Sigmoid colon (tissue), 7 donors: Measurements from ENCODE around the gene HIVEP2. TPM values are rescaled to one million over a fixed set of nuclear protein-coding genes. Genes with fewer than 3 reads are reported as not detected.

Experiments
- DNase-seq: peaks from one replicate; pipeline ENCODE4 v3.0.0-alpha.2; 2019
- H3K27ac ChIP-seq, 4 donors: fragments of 200-600 bp; sonication (generic); one replicate each; pipeline ENCODE4 v1.5.1; 2016 to 2019; ENCODE audit warnings: mild to moderate bottlenecking in 1 of 4
- H3K27me3 ChIP-seq, 3 donors: fragments of 200-600 bp; sonication (generic); one replicate each; pipeline ENCODE4 v1.5.1; 2019; ENCODE audit warnings: mild to moderate bottlenecking in 1 of 3
- H3K36me3 ChIP-seq, 4 donors: fragments of 200-600 bp; sonication (generic); one replicate each; pipeline ENCODE4 v1.5.1; 2016 to 2019
- H3K4me1 ChIP-seq, 4 donors: fragments of 200-600 bp; sonication (generic); one replicate each; pipeline ENCODE4 v1.5.1; 2017 to 2019
- H3K4me3 ChIP-seq, 4 donors: fragments of 200-600 bp; sonication (generic); one replicate each; pipeline ENCODE4 v1.5.1; 2017 to 2019; ENCODE audit warnings: mild to moderate bottlenecking in 2 of 4, moderate library complexity in 1 of 4
- H3K9me3 ChIP-seq, 4 donors: fragments of 200-600 bp in 3 of 4; sonication (generic) in 3 of 4; one replicate each; pipeline versions ENCODE4 v1.5.1 to v1.6.1; 2013 to 2019
- CTCF ChIP-seq, 4 experiments: fragments of 450-650 bp in 3 of 4; fragments of 200-600 bp in 1 of 4; IDR thresholded peaks; one replicate each; pipeline ENCODE4 v1.5.1; 2016 to 2019; ENCODE audit warnings: antibody characterized with exemption in 4 of 4, mild to moderate bottlenecking in 3 of 4, moderate library complexity in 2 of 4
- EP300 ChIP-seq, 4 donors: sonication (generic); formaldehyde crosslinking; IDR thresholded peaks; one replicate each; pipeline ENCODE4 v1.6.1; 2017; ENCODE audit warnings: antibody characterized with exemption in 4 of 4
- POLR2A ChIP-seq, 2 donors: fragments of 450-650 bp; IDR thresholded peaks; one replicate each; pipeline ENCODE4 v1.6.1; 2016; ENCODE audit warnings: antibody characterized with exemption in 2 of 2, mild to moderate bottlenecking in 2 of 2, moderate library complexity in 2 of 2
- POLR2AphosphoS5 ChIP-seq, 4 donors: sonication (generic); formaldehyde crosslinking; IDR thresholded peaks; one replicate each; pipeline ENCODE4 v1.6.1; 2017; ENCODE audit warnings: antibody characterized with exemption in 4 of 4
- WGBS, 2 donors: extraction: QIAGEN DNeasy Blood & Tissue Kit; methylation state at CpG; one replicate each; pipeline ENCODE4 v1.1.7; 2013; 5-methylcytosine and 5-hydroxymethylcytosine counted together
- intact Hi-C: fragments of 100-400 bp; cut with DNase I; formaldehyde crosslinking; loops from one replicate; pipeline ENCODE4 v1.15.1; 2023
- polyA plus RNA-seq, 3 donors: library from polyadenylated mRNA; stranded (reverse); fragments of 200-250 nt; gene quantifications; one replicate each; pipeline ENCODE4 v1.2.3, GENCODE V29; 2013
- total RNA-seq, 4 donors: library from RNA; depleted of rRNA; stranded (reverse); fragments of >200 nt; gene quantifications; one replicate each; pipeline ENCODE4 v1.1.0, GENCODE V29; 2016
- donor health status: healthy with polysubstance abuse.
- donor health status: Bipolar disorder and iron deficiency.
- donor health status: healthy.

Gene HIVEP2
- total and polyA plus RNA-seq, 7 donors, result 1.8 to 21.7 (median 11.5) TPM

- WGBS, 2 donors, result 94 to 95% methylated on average over 6 of the region's 6 CpGs
- H3K4me3 ChIP-seq, result no peak overlapping the region
- no peak for DNase-seq
- H3K4me1 ChIP-seq, result no peaks in the 10 kb centered on the region
- intact Hi-C loops, result no loop called here
- H3K27me3 ChIP-seq, result no peaks in the 10 kb centered on the region
- no peaks in the 10 kb centered on the region for H3K36me3 ChIP-seq
- no peak overlapping the region for H3K27ac ChIP-seq
- TF ChIP-seq POLR2AphosphoS5 (IDR thresholded peaks at IDR 0.05) (no peak), EP300 (IDR thresholded peaks at IDR 0.05) (no peak), POLR2A (IDR thresholded peaks at IDR 0.05) (no peak), CTCF (IDR thresholded peaks at IDR 0.05) (no peak)
- H3K9me3 ChIP-seq, result no peaks in the 10 kb centered on the region
Observed at GRCh38 chr6:142726616-142727015, 218.4 kb downstream of the HIVEP2 start.

- no peaks in the 10 kb centered on the region for H3K27me3 ChIP-seq
- intact Hi-C loops, result no loop called here
- H3K27ac ChIP-seq, result no peak overlapping the region
- no peak for DNase-seq
- H3K9me3 ChIP-seq, result no peaks in the 10 kb centered on the region
- no peaks in the 10 kb centered on the region for H3K4me1 ChIP-seq
- H3K36me3 ChIP-seq, result no peaks in the 10 kb centered on the region
- TF ChIP-seq CTCF (IDR thresholded peaks at IDR 0.05) (no peak), EP300 (IDR thresholded peaks at IDR 0.05) (no peak), POLR2A (IDR thresholded peaks at IDR 0.05) (no peak), POLR2AphosphoS5 (IDR thresholded peaks at IDR 0.05) (no peak)
- WGBS, 2 donors, result 77 to 84% methylated on average over 5 of the region's 5 CpGs
- H3K4me3 ChIP-seq, result no peak overlapping the region
Observed at GRCh38 chr6:142725024-142725770, 219.8 kb downstream of the HIVEP2 start.

DNA sequence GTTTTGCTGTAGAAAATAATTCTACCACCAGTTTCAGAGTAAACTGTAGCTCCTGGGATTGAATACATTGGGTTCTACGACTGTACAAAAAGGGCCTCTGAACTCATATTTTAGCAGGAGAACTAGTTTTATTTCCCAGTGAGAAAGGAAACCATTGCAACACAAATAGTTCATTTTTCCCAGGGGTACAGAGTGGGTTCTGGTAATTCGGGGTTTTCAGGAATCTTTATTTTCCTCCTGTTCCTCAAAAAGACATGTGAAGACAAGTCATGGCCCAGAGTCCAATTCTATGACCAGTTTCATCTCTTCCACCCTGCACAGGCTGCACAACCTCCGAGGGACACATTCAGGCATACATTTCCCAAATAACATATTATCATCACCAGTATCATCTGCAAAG is 222.1 kb downstream of the HIVEP2 start:
- intact Hi-C loops, result no loop called here
- Histone ChIP-seq H3K4me1 (no peaks in the 10 kb centered on the region), H3K4me3 (no peak overlapping the region), H3K9me3 (no peaks in the 10 kb centered on the region), H3K27ac (no peak overlapping the region), H3K36me3 (no peaks in the 10 kb centered on the region), H3K27me3 (no peaks in the 10 kb centered on the region)
- no peak for TF ChIP-seq EP300 (IDR thresholded peaks at IDR 0.05)
- no peak for TF ChIP-seq CTCF (IDR thresholded peaks at IDR 0.05)
- TF ChIP-seq POLR2A (IDR thresholded peaks at IDR 0.05), result no peak
- TF ChIP-seq POLR2AphosphoS5 (IDR thresholded peaks at IDR 0.05), result no peak
- WGBS, 2 donors, result 88% methylated on average over 3 of the region's 3 CpGs
- DNase-seq, result no peak

GRCh38 chr6:142722012-142722411 is 223.0 kb downstream of the HIVEP2 start:
- WGBS, 2 donors, result 79% methylated on average over 3 of the region's 3 CpGs
- H3K4me1 ChIP-seq, result no peaks in the 10 kb centered on the region
- no peak for DNase-seq
- H3K4me3 ChIP-seq, result no peak overlapping the region
- TF ChIP-seq EP300 (IDR thresholded peaks at IDR 0.05), result no peak
- TF ChIP-seq POLR2A (IDR thresholded peaks at IDR 0.05), result no peak
- TF ChIP-seq CTCF (IDR thresholded peaks at IDR 0.05), result no peak
- TF ChIP-seq POLR2AphosphoS5 (IDR thresholded peaks at IDR 0.05), result no peak
- no peaks in the 10 kb centered on the region for H3K9me3 ChIP-seq
- H3K27ac ChIP-seq, result no peak overlapping the region
- H3K36me3 ChIP-seq, result no peaks in the 10 kb centered on the region
- intact Hi-C loops, result no loop called here
- H3K27me3 ChIP-seq, result no peaks in the 10 kb centered on the region
